DOHH2 (cell line): Measurements from ENCODE around the gene VSIG10L2.

Experiments
- H3F3A ChIP-seq: fragments of 200-600 bp; sonication (generic), shearing (Covaris generic); 2 replicates; pipeline ENCODE4 v1.6.0; 2016; ENCODE audit warnings: antibody characterized with exemption, mild to moderate bottlenecking; ENCODE audit not compliant: control insufficient read depth, insufficient read depth
- H3K27ac ChIP-seq: fragments of 200-600 bp; sonication (generic); 2 replicates; pipeline ENCODE4 v1.5.1; 2014; ENCODE audit warnings: low read depth, mild to moderate bottlenecking, low read length, moderate library complexity
- H3K27me3 ChIP-seq: fragments of 200-600 bp; sonication (generic); 2 replicates; pipeline ENCODE4 v1.6.1; 2014; ENCODE audit warnings: mild to moderate bottlenecking, low read length, mixed read lengths; ENCODE audit not compliant: control insufficient read depth
- H3K36me3 ChIP-seq: fragments of 200-600 bp; sonication (generic); 2 replicates; pipeline ENCODE4 v1.6.1; 2014; ENCODE audit warnings: mild to moderate bottlenecking, low read length, moderate library complexity, mixed read lengths; ENCODE audit not compliant: control insufficient read depth
- H3K4me1 ChIP-seq: fragments of 200-600 bp; sonication (generic); 2 replicates; pipeline ENCODE4 v1.6.1; 2014; ENCODE audit warnings: mild to moderate bottlenecking, low read length, mixed read lengths; ENCODE audit not compliant: control insufficient read depth
- H3K4me2 ChIP-seq: fragments of 200-600 bp; sonication (generic); 2 replicates; pipeline ENCODE4 v1.6.0; 2014; ENCODE audit warnings: mild to moderate bottlenecking, low read length, moderate library complexity
- H3K4me3 ChIP-seq: fragments of 200-600 bp; sonication (generic); 2 replicates; pipeline ENCODE4 v1.5.1; 2014; ENCODE audit warnings: mild to moderate bottlenecking, low read length, mixed read lengths
- H3K79me2 ChIP-seq: fragments of 200-600 bp; sonication (generic); 2 replicates; pipeline ENCODE4 v1.6.1; 2014; ENCODE audit warnings: mild to moderate bottlenecking, low read length, mixed read lengths; ENCODE audit not compliant: control insufficient read depth
- H3K9me2 ChIP-seq: fragments of 200-600 bp; sonication (generic); replicated peaks from 2 replicates; pipeline ENCODE4 v1.6.1; 2014; ENCODE audit warnings: mild to moderate bottlenecking, low read length, mixed read lengths; ENCODE audit not compliant: control insufficient read depth
- H3K9me3 ChIP-seq: fragments of 200-600 bp; sonication (generic); 2 replicates; pipeline ENCODE4 v1.6.1; 2014; ENCODE audit warnings: antibody characterized with exemption, low read length, mixed read lengths; ENCODE audit not compliant: control insufficient read depth, insufficient read depth
- H4K20me1 ChIP-seq: fragments of 200-600 bp; sonication (generic); 2 replicates; pipeline ENCODE4 v1.6.0; 2014; ENCODE audit warnings: low read depth, mild to moderate bottlenecking, antibody characterized with exemption, low read length, moderate library complexity; ENCODE audit not compliant: control insufficient read depth, insufficient read depth
- CTCF ChIP-seq: fragments of 200-600 bp; sonication (generic); IDR thresholded peaks from one replicate; pipeline ENCODE4 v1.5.1; 2014; ENCODE audit warnings: antibody characterized with exemption, mild to moderate bottlenecking, low read depth, low read length; ENCODE audit not compliant: poor library complexity, severe bottlenecking
- EZH2phosphoT487 ChIP-seq: fragments of 200-600 bp; sonication (generic); IDR thresholded peaks from 2 replicates; pipeline ENCODE4 v1.6.1; 2017; ENCODE audit warnings: borderline replicate concordance, mild to moderate bottlenecking, antibody characterized with exemption, low read length, moderate library complexity, mixed read lengths

Gene VSIG10L2

GRCh38 chr11:125999234-125999880 lies 53.5 kb downstream of the VSIG10L2 start:
- no peak overlapping the region for H3K4me3 ChIP-seq
- H3K4me2 ChIP-seq, result no peak overlapping the region
- no peaks in the 10 kb centered on the region for H3K9me3 ChIP-seq
- H3F3A ChIP-seq, result no peaks in the 10 kb centered on the region
- H3K36me3 ChIP-seq, result no peaks in the 10 kb centered on the region
- H4K20me1 ChIP-seq, result no peaks in the 10 kb centered on the region
- no peak for TF ChIP-seq EZH2phosphoT487
- TF ChIP-seq CTCF, result no peak
- no peaks in the 10 kb centered on the region for H3K4me1 ChIP-seq
- H3K27ac ChIP-seq, result no peak overlapping the region
- H3K79me2 ChIP-seq, result no peaks in the 10 kb centered on the region
- H3K27me3 ChIP-seq, result peaks cover 5% of the 10 kb centered on the region; the same call in 1 of the 2 replicates
- no peaks in the 10 kb centered on the region for H3K9me2 ChIP-seq

DNA sequence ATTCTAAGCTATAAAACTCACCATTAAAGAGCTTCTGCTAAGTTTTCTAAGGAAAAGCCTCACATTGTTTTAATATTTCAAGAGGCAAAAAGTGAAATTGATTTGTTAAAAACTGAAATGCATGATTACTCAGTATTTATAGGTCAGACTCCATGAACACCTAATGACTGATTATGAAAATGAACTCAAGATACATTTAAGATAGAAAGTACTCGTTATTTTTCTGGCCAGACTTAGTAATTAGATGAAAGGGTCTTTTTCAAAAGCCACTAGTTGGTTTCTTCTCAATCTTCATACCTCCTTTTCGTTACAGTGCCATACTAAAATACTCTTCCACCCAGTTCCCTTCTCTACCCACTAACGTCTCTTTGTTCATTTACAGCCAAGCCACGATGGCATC lies 56.3 kb downstream of the VSIG10L2 start:
- no peak for TF ChIP-seq EZH2phosphoT487
- TF ChIP-seq CTCF, result no peak
- Histone ChIP-seq H3K9me3 (no peaks in the 10 kb centered on the region), H4K20me1 (no peaks in the 10 kb centered on the region), H3K9me2 (no peaks in the 10 kb centered on the region), H3K36me3 (no peaks in the 10 kb centered on the region), H3K4me3 (no peak overlapping the region), H3K27me3 (peaks cover 2% of the 10 kb centered on the region; the same call in 1 of the 2 replicates), H3K4me1 (no peaks in the 10 kb centered on the region), H3K27ac (no peak overlapping the region), H3K4me2 (no peak overlapping the region), H3K79me2 (no peaks in the 10 kb centered on the region), H3F3A (no peaks in the 10 kb centered on the region)
